Small intestine (tissue), 7 donors: ENCODE data around the gene BROX. TPM values are rescaled to one million over a fixed set of nuclear protein-coding genes. Genes with fewer than 3 reads are reported as not detected.

Source experiments
- DNase-seq, 2 donors: peaks; one replicate each; pipeline versions ENCODE4 v3.0.0 to v3.0.0-alpha.2; 2013
- FAIRE-seq: peaks from 2 replicates; lab custom pipeline; 2012; peaks lifted over from hg19 to GRCh38; lab: Jason Lieb, UNC
- H3K27ac ChIP-seq, 3 donors: one replicate each; pipeline ENCODE4 v1.5.1; 2013; ENCODE audit warnings: low read length in 2 of 3, mild to moderate bottlenecking in 2 of 3, control low read depth in 1 of 3, inconsistent platforms in 1 of 3, low read depth in 1 of 3, moderate library complexity in 1 of 3
- H3K27me3 ChIP-seq, 3 donors: one replicate each; pipeline ENCODE4 v1.6.1; 2013; ENCODE audit warnings: low read length in 3 of 3, inconsistent platforms in 1 of 3; ENCODE audit not compliant: control insufficient read depth in 3 of 3, insufficient read depth in 3 of 3
- H3K36me3 ChIP-seq, 3 donors: one replicate each; pipeline ENCODE4 v1.6.1; 2013; ENCODE audit warnings: low read length in 3 of 3, inconsistent platforms in 1 of 3, low read depth in 1 of 3, mild to moderate bottlenecking in 1 of 3, moderate library complexity in 1 of 3; ENCODE audit not compliant: control insufficient read depth in 3 of 3, insufficient read depth in 2 of 3
- H3K4me1 ChIP-seq, 3 donors: one replicate each; pipeline ENCODE4 v1.6.1; 2013; ENCODE audit warnings: low read length in 2 of 3, inconsistent platforms in 1 of 3, low read depth in 1 of 3, mild to moderate bottlenecking in 1 of 3, moderate library complexity in 1 of 3; ENCODE audit not compliant: control insufficient read depth in 3 of 3, insufficient read depth in 2 of 3
- H3K4me3 ChIP-seq, 3 donors: one replicate each; pipeline ENCODE4 v1.5.1; 2013; ENCODE audit warnings: low read length in 3 of 3, control low read depth in 1 of 3, inconsistent platforms in 1 of 3, low read depth in 1 of 3, mild to moderate bottlenecking in 1 of 3, moderate library complexity in 1 of 3
- H3K9me3 ChIP-seq, 2 donors: one replicate each; pipeline ENCODE4 v1.6.1; 2013; ENCODE audit warnings: low read depth in 1 of 2, low read length in 1 of 2; ENCODE audit not compliant: control insufficient read depth in 2 of 2, insufficient read depth in 1 of 2
- WGBS, 3 donors: extraction: QIAGEN DNeasy Blood & Tissue Kit; methylation state at CpG; one replicate each; pipeline ENCODE4 v1.1.7; 2013; 5-methylcytosine and 5-hydroxymethylcytosine counted together
- polyA plus RNA-seq, 4 donors: library from polyadenylated mRNA; stranded (reverse) in 3 of 4; unstranded in 1 of 4; fragments of 200-250 nt in 3 of 4; fragments of 120-200 nt in 1 of 4; gene quantifications; one replicate each; pipeline versions ENCODE4 v1.2.1 to v1.2.3, GENCODE V29; 2013
- donor health status: healthy with polysubstance abuse.
- donor health status: control.
- donor health status: control.
- donor health status: Bipolar disorder and iron deficiency.
- donor health status: healthy.

BROX gene
- polyA plus RNA-seq, 4 donors: 22.0 to 43.3 (median 25.2) TPM

DNA sequence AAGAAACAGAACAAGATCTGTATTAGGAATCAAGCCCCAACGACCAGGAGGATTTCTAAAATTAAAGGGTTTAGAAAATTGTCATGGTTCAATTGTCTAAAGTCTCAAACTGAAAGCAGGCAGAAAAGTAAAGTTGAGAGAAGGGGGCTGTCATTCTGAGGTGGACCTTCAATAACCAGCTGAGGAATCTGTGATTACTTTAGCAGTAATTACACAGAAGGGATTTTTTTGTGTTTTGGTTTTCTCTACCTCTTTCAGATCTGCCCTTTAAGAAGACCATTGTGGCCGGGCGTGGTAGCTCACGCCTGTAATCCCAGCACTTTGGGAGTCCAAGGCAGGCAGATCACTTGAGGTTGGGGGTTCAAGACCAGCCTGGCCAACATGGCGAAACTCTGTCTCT lies 17.4 kb upstream of the BROX start:
- no peak overlapping the region for H3K27ac ChIP-seq
- WGBS, 3 donors: 71 to 78% (median 77%) methylated on average over 5 of the region's 5 CpGs
- FAIRE-seq: no peak

DNA sequence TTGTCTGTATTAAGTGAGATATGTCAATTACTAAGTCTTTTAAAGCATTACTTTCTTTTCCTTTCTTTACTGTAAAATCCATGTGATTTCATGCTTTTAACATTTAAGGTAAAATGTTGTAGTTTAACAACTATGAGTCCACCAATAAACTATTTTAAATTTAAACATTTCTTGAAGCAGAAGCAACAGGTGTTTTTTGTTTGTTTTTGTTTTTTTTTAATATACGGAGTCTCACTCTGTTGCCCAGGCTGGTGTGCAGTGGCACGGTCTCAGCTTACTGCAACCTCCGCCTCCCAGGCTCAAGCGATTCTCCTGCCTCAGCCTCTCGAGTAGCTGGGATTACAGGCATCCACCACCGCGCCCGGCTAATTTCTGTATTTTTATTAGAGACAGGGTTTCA lies 15.6 kb upstream of the BROX start:
- Histone ChIP-seq H3K27ac (no peak overlapping the region), H3K4me3 (no peak overlapping the region), H3K4me1 (no peaks in the 10 kb centered on the region), H3K9me3 (no peaks in the 10 kb centered on the region), H3K36me3 (peaks cover 0 to 16% (median 0%) of the 10 kb centered on the region in 3 donors), H3K27me3 (no peaks in the 10 kb centered on the region)
- 94 to 97% (median 95%) methylated on average over 8 of the region's 8 CpGs for WGBS, 3 donors
- no peak for FAIRE-seq
- DNase-seq: no peak

More for the DNA sequence above, 17.4 kb upstream of the BROX start:
- H3K4me3 ChIP-seq: no peak overlapping the region
- no peaks in the 10 kb centered on the region for H3K9me3 ChIP-seq
- H3K27me3 ChIP-seq: no peaks in the 10 kb centered on the region
- no peaks in the 10 kb centered on the region for H3K4me1 ChIP-seq
- H3K36me3 ChIP-seq: peaks cover 0 to 8% (median 1%) of the 10 kb centered on the region in 3 donors
- no peak for DNase-seq

DNA sequence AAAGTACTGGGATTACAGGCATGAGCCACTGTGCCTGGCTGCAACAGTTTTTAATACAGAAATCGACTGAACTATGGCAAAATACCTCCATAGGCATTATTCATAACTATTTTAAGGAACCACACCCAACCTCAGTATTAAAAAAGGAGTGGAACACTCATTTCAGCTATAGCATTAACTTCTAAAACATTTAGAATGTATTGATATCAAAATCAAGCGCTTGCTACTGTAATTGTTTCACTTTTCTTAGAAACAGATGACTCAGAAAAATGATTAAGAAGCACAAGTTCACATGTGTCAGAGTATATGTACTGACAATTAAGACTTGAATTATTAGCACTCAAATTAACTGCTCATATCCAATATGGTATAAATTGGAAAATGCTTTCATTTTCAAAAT lies 15.2 kb upstream of the BROX start:
- no peak for FAIRE-seq
- Histone ChIP-seq H3K27ac (no peak overlapping the region), H3K36me3 (peaks cover 0 to 15% (median 0%) of the 10 kb centered on the region in 3 donors), H3K4me3 (no peak overlapping the region), H3K27me3 (no peaks in the 10 kb centered on the region), H3K9me3 (no peaks in the 10 kb centered on the region), H3K4me1 (no peaks in the 10 kb centered on the region)
- 91 to 95% (median 95%) methylated on average over 2 of the region's 2 CpGs for WGBS, 3 donors
- no peak for DNase-seq

DNA sequence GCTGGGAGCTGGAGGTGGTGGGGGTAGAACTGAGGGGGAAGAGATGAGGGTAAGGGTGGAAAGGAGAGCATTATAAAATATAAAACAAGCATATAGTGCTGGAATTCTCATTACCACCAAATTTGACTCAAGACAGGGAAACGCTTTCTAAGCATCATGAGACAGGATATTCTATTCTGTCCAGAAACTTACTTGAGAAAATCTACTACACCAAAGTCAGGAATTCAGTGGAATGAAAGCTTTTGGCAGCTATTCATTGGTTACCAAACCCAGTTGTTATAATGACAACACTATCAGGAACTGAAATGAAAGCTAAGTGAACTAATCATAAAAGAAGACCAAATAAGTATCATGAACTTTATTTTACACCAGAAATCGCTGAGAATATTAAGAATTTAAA lies 14.5 kb upstream of the BROX start:
- H3K36me3 ChIP-seq: peaks cover 0 to 14% (median 2%) of the 10 kb centered on the region in 3 donors
- 84 to 97% (median 84%) methylated on average over 2 of the region's 2 CpGs for WGBS, 3 donors
- DNase-seq (no peak), FAIRE-seq (no peak)
- no peaks in the 10 kb centered on the region for H3K9me3 ChIP-seq
- H3K27me3 ChIP-seq: no peaks in the 10 kb centered on the region
- no peak overlapping the region for H3K27ac ChIP-seq
- H3K4me3 ChIP-seq: no peak overlapping the region
- H3K4me1 ChIP-seq: no peaks in the 10 kb centered on the region

DNA sequence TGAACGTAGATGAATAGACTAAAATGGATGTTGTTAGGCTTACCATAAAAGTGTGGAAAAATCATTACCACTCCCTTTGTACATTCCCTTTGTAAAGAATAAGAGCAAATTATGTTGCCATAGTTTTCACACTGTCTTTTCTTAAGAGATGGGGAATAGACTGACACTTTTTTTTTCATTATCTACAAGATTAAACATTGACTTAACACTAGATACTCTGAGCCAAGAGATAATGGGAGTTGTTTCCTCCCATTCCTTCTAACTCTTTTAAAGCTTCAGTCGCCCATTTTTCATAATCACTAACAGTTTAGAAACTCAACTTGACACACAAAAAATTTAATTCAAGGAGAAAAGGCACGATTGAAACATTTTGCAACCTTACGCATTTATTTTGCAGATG lies 10.2 kb upstream of the BROX start:
- DNase-seq (peak in 1 of 2 donors; percentile 7), FAIRE-seq (no peak)
- Histone ChIP-seq H3K4me1 (no peaks in the 10 kb centered on the region), H3K27me3 (no peaks in the 10 kb centered on the region), H3K9me3 (no peaks in the 10 kb centered on the region), H3K27ac (no peak overlapping the region), H3K36me3 (peaks cover 0 to 17% (median 2%) of the 10 kb centered on the region in 3 donors), H3K4me3 (no peak overlapping the region)
- WGBS, 3 donors: 66 to 85% (median 72%) methylated on average over 4 of the region's 4 CpGs

DNA sequence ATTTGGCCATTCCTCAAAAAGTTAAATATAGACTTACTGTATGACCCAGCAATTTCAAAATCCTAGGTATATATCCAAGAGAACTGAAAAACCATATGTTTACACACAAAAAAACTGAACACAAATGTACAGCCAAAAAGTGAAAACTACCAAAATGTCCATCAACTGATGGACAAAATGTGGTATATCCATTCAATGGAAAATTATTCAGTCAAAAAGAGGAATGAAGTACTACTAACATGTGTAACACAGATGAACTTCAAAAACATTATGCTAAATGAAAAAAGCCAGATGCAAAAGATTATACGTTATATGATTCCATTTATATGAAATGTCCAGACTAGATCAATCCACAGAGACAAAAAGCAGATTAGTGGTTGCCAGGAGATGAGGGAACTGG lies 8.1 kb upstream of the BROX start:
- no peaks in the 10 kb centered on the region for H3K27me3 ChIP-seq
- H3K4me3 ChIP-seq: no peak overlapping the region
- no peaks in the 10 kb centered on the region for H3K9me3 ChIP-seq
- H3K36me3 ChIP-seq: peaks cover 0 to 11% (median 2%) of the 10 kb centered on the region in 3 donors
- FAIRE-seq (no peak), DNase-seq (no peak)
- WGBS, 3 donors: 94 to 100% (median 97%) methylated on average over 1 of the region's 1 CpG
- H3K4me1 ChIP-seq: no peaks in the 10 kb centered on the region
- H3K27ac ChIP-seq: no peak overlapping the region

DNA sequence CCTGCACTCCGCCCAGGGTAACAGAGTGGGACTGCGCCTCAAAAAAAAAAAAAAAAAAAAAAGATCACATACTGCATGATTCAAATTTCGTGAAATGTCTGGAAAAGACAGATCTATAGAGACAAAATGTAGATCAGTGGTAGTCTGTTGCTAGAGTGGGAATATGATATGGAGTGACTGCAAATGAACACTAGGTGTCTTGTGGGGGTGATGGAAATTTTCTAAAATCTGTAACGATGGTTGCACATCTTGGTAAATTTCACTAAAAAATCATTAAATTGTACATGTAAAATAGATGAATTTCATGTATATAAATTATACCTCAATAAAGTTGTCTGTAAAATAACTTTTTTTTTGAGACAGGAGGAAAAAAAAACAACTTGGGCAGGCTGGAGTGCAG lies 5.5 kb upstream of the BROX start:
- Histone ChIP-seq H3K27me3 (no peaks in the 10 kb centered on the region), H3K9me3 (no peaks in the 10 kb centered on the region), H3K27ac (no peak overlapping the region), H3K36me3 (peaks cover 0 to 3% (median 2%) of the 10 kb centered on the region in 3 donors), H3K4me3 (no peak overlapping the region), H3K4me1 (peaks cover 2 to 10% (median 10%) of the 10 kb centered on the region in 3 donors)
- WGBS, 3 donors: 74 to 94% (median 75%) methylated on average over 4 of the region's 4 CpGs
- DNase-seq: no peak
- FAIRE-seq: no peak

DNA sequence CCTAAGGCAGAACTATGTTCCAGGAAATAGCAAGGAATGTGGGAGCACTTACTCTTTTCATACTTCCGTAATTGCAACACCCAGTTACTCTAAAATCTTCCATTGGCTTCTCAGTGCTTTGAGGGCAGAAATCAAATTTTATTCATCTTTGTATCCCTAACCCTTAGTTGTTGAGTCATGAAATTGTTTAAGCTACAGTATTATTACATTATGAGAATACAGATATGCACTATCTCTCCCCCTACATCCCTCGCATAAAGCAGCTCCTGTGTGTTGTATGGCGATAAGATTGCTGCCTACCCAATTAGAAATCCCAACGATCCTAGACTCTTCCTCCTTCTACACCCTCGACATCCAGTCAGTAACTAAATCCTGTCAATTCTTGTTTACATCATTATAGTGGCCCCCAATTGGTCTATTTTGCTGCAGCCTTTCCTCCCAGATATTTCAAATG lies 2.6 kb upstream of the BROX start:
- H3K9me3 ChIP-seq: no peaks in the 10 kb centered on the region
- 76 to 89% (median 79%) methylated on average over 5 of the region's 5 CpGs for WGBS, 3 donors

More for the DNA sequence above, 2.6 kb upstream of the BROX start:
- no peaks in the 10 kb centered on the region for H3K27me3 ChIP-seq
- DNase-seq: no peak
- no peak for FAIRE-seq
- H3K4me3 ChIP-seq: no peak overlapping the region
- H3K36me3 ChIP-seq: peaks cover 0 to 3% (median 0%) of the 10 kb centered on the region in 3 donors
- no peak overlapping the region for H3K27ac ChIP-seq
- H3K4me1 ChIP-seq: peaks cover 2 to 10% (median 10%) of the 10 kb centered on the region in 3 donors
